Prostate gland (tissue), 2 donors: ENCODE results near the gene ANKIB1. TPM values are rescaled to one million over a fixed set of nuclear protein-coding genes. Genes with fewer than 3 reads are reported as not detected.

Source experiments
- DNase-seq: peaks from one replicate; pipeline ENCODE4 v3.0.0-alpha.2; 2019; ENCODE audit warnings: low spot score
- H3K27ac ChIP-seq, 2 donors: fragments of 200-600 bp; sonication (generic); 2 replicates each; pipeline ENCODE4 v1.5.1; 2017 to 2019
- H3K27me3 ChIP-seq: fragments of 200-600 bp; sonication (generic); replicated peaks from 2 replicates; pipeline ENCODE4 v1.5.1; 2019; ENCODE audit not compliant: insufficient read depth
- H3K36me3 ChIP-seq, 2 donors: fragments of 200-600 bp; sonication (generic); 1 replicate in 1 of 2; 2 replicates in 1 of 2; pipeline versions ENCODE4 v1.5.1 to v1.8.1; 2017 to 2019
- H3K4me1 ChIP-seq: fragments of 200-600 bp; sonication (generic); replicated peaks from 2 replicates; pipeline ENCODE4 v1.5.1; 2019
- H3K4me3 ChIP-seq, 2 donors: fragments of 200-600 bp; sonication (generic); 2 replicates each; pipeline ENCODE4 v1.5.1; 2017 to 2019
- H3K9me3 ChIP-seq: fragments of 200-600 bp; sonication (generic); 2 replicates; pipeline ENCODE4 v1.5.1; 2017
- CTCF ChIP-seq, 4 experiments: fragments of 200-600 bp in 2 of 4; fragments of 450-650 bp in 2 of 4; sonication (generic) in 2 of 4; IDR thresholded peaks; 1 replicate in 3 of 4; 2 replicates in 1 of 4; pipeline ENCODE4 v1.5.1; 2016 to 2019; ENCODE audit warnings: antibody characterized with exemption in 4 of 4, mild to moderate bottlenecking in 2 of 4, moderate library complexity in 2 of 4
- POLR2A ChIP-seq: fragments of 450-650 bp; IDR thresholded peaks from one replicate; pipeline ENCODE4 v1.6.1; 2016; ENCODE audit warnings: antibody characterized with exemption, mild to moderate bottlenecking
- POLR2AphosphoS5 ChIP-seq: sonication (generic); formaldehyde crosslinking; IDR thresholded peaks from one replicate; pipeline ENCODE4 v1.6.1; 2017; ENCODE audit warnings: antibody characterized with exemption
- WGBS: methylation state at CpG from one replicate; pipeline ENCODE4 v1.1.5; 2018; 5-methylcytosine and 5-hydroxymethylcytosine counted together
- intact Hi-C: fragments of 100-400 bp; cut with DNase I; formaldehyde crosslinking; loops from one replicate; pipeline ENCODE4 v1.14.2; 2022
- total RNA-seq, 2 donors: library from RNA; depleted of rRNA; stranded (reverse); fragments of >200 nt; gene quantifications; one replicate each; pipeline ENCODE4 v1.1.0, GENCODE V29; 2016

ANKIB1 gene
- total RNA-seq, 2 donors from 2014 or later = 20.1 to 47.9 TPM

GRCh38 chr7:92297736-92298135 lies 52.0 kb downstream of the ANKIB1 start:
- TF ChIP-seq POLR2A (no peak), CTCF (IDR thresholded peaks at IDR 0.05) (no peak), POLR2AphosphoS5 (no peak)
- Histone ChIP-seq H3K9me3 (no peaks in the 10 kb centered on the region), H3K4me3 (no peak overlapping the region), H3K36me3 (no peaks in the 10 kb centered on the region), H3K4me1 (no peaks in the 10 kb centered on the region), H3K27ac (no peak overlapping the region), H3K27me3 (no peaks in the 10 kb centered on the region)
- no peak for DNase-seq
- intact Hi-C loops = no loop called here
- WGBS = 86% methylated on average over 1 of the region's 1 CpG

GRCh38 chr7:92303761-92304160 lies 58.0 kb downstream of the ANKIB1 start:
- intact Hi-C loops = loop anchor here (2.0 kb wide), 1 partner anchor 19 kb away; no protein-coding TSS in a partner anchor
- Histone ChIP-seq H3K27me3 (no peaks in the 10 kb centered on the region), H3K4me3 (no peak overlapping the region), H3K9me3 (no peaks in the 10 kb centered on the region), H3K36me3 (no peaks in the 10 kb centered on the region), H3K27ac (no peak overlapping the region), H3K4me1 (no peaks in the 10 kb centered on the region)
- WGBS = 85% methylated on average over 2 of the region's 2 CpGs
- DNase-seq = no peak
- no peak for TF ChIP-seq POLR2A
- TF ChIP-seq POLR2AphosphoS5 = no peak
- no peak for TF ChIP-seq CTCF (IDR thresholded peaks at IDR 0.05)

- no peaks in the 10 kb centered on the region for H3K9me3 ChIP-seq
- no peak overlapping the region for H3K27ac ChIP-seq
- DNase-seq = no peak
- H3K4me3 ChIP-seq = no peak overlapping the region
- no peaks in the 10 kb centered on the region for H3K4me1 ChIP-seq
- no peak for TF ChIP-seq POLR2AphosphoS5
- no peak for TF ChIP-seq CTCF (IDR thresholded peaks at IDR 0.05)
- TF ChIP-seq POLR2A = no peak
- WGBS = 95% methylated on average over 2 of the region's 2 CpGs
- H3K36me3 ChIP-seq = no peaks in the 10 kb centered on the region
- intact Hi-C loops = loop anchor here (2.0 kb wide), 1 partner anchor 20 kb away; no protein-coding TSS in a partner anchor
- H3K27me3 ChIP-seq = no peaks in the 10 kb centered on the region
Measured at GRCh38 chr7:92304406-92304893, 58.7 kb downstream of the ANKIB1 start.

- Histone ChIP-seq H3K4me3 (no peak overlapping the region), H3K4me1 (no peaks in the 10 kb centered on the region), H3K36me3 (no peaks in the 10 kb centered on the region), H3K9me3 (no peaks in the 10 kb centered on the region), H3K27ac (no peak overlapping the region), H3K27me3 (no peaks in the 10 kb centered on the region)
- TF ChIP-seq POLR2AphosphoS5 (no peak), POLR2A (no peak), CTCF (IDR thresholded peaks at IDR 0.05) (no peak)
- DNase-seq = no peak
- intact Hi-C loops = no loop called here
- WGBS = 100% methylated on average over 2 of the region's 2 CpGs
Measured at GRCh38 chr7:92306153-92306552, 60.4 kb downstream of the ANKIB1 start.

GRCh38 chr7:92313055-92313454 lies 67.3 kb downstream of the ANKIB1 start:
- H3K27me3 ChIP-seq = no peaks in the 10 kb centered on the region
- no peaks in the 10 kb centered on the region for H3K36me3 ChIP-seq
- WGBS = 91% methylated on average over 3 of the region's 3 CpGs
- no peaks in the 10 kb centered on the region for H3K4me1 ChIP-seq
- H3K9me3 ChIP-seq = no peaks in the 10 kb centered on the region
- H3K27ac ChIP-seq = no peak overlapping the region
- H3K4me3 ChIP-seq = no peak overlapping the region
- TF ChIP-seq POLR2AphosphoS5 (no peak), CTCF (IDR thresholded peaks at IDR 0.05) (no peak), POLR2A (no peak)
- no peak for DNase-seq
- intact Hi-C loops = no loop called here
